H1 (cell line): ENCODE measurements around the gene ITGA8. TPM values are rescaled to one million over a fixed set of nuclear protein-coding genes. Genes with fewer than 3 reads are reported as not detected.

Experiments used
- CTCF ChIA-PET: fragments of 300-600 bp; sonication (Branson Sonifier 250); formaldehyde crosslinking; loops from one replicate; lab custom pipeline; 2021; ENCODE audit not compliant: partially characterized antibody; lab: Charles Lee
- POLR2A ChIA-PET: fragments of 300-600 bp; sonication (Branson Sonifier 250); formaldehyde crosslinking; loops from one replicate; lab custom pipeline; 2021; ENCODE audit warnings: inconsistent platforms; ENCODE audit not compliant: partially characterized antibody; lab: Charles Lee
- DNase-seq, 2 experiments: peaks; one replicate each; pipeline versions ENCODE4 v3.0.0 to v3.0.0-alpha.2; 2010 to 2022; ENCODE audit warnings: low spot score in 2 of 2, low read depth in 1 of 2, mixed read lengths in 1 of 2
- FAIRE-seq: peaks from 2 replicates; lab custom pipeline; 2011; peaks lifted over from hg19 to GRCh38; lab: Jason Lieb, UNC
- H2AFZ ChIP-seq: 2 replicates; pipeline ENCODE4 v1.8.1; 2012; ENCODE audit warnings: low read length, inconsistent platforms
- H2AK5ac ChIP-seq: 2 replicates; pipeline ENCODE4 v1.6.1; 2013; ENCODE audit warnings: low read depth, low read length
- H2BK120ac ChIP-seq: replicated peaks from 2 replicates; pipeline ENCODE3; 2013; ENCODE audit warnings: low read depth, low read length, inconsistent platforms
- H2BK12ac ChIP-seq: 2 replicates; pipeline ENCODE4 v1.6.1; 2013; ENCODE audit warnings: low read depth, low read length
- H2BK15ac ChIP-seq: 2 replicates; pipeline ENCODE4 v1.6.1; 2013; ENCODE audit warnings: low read length
- H2BK20ac ChIP-seq: 2 replicates; pipeline ENCODE4 v1.6.1; 2013; ENCODE audit warnings: low read length
- H2BK5ac ChIP-seq: 2 replicates; pipeline ENCODE4 v1.6.1; 2013; ENCODE audit warnings: low read depth, low read length
- H3K14ac ChIP-seq: 2 replicates; pipeline ENCODE4 v1.6.1; 2013; ENCODE audit warnings: inconsistent platforms; ENCODE audit not compliant: insufficient read length
- H3K18ac ChIP-seq: 2 replicates; pipeline ENCODE4 v1.6.1; 2013; ENCODE audit warnings: low read length; ENCODE audit errors: extremely low read depth
- H3K23ac ChIP-seq: 2 replicates; pipeline ENCODE4 v1.6.1; 2013; ENCODE audit warnings: inconsistent platforms; ENCODE audit not compliant: insufficient read length
- H3K23me2 ChIP-seq: 2 replicates; pipeline ENCODE4 v1.6.1; 2013; ENCODE audit warnings: low read depth, low read length
- H3K27ac ChIP-seq: 2 replicates; pipeline ENCODE4 v1.6.1; 2011; ENCODE audit warnings: low read depth, low read length, inconsistent platforms
- H3K27me3 ChIP-seq, 4 experiments: replicated peaks in 1 of 4; 1 replicate in 1 of 4; 2 replicates in 3 of 4; pipeline versions ENCODE4 v1.6.1 to v1.8.1; 2011 to 2013; ENCODE audit warnings: low read length in 3 of 4, mild to moderate bottlenecking in 3 of 4, inconsistent platforms in 2 of 4, mixed read lengths in 2 of 4, moderate library complexity in 1 of 4; ENCODE audit not compliant: control insufficient read depth in 3 of 4, insufficient read depth in 3 of 4; ENCODE audit errors: extremely low read depth in 1 of 4
- H3K36me3 ChIP-seq, 4 experiments: 2 replicates each; pipeline versions ENCODE4 v1.6.1 to v1.8.1; 2011 to 2013; ENCODE audit warnings: mild to moderate bottlenecking in 4 of 4, low read length in 3 of 4, moderate library complexity in 2 of 4, control low read depth in 1 of 4, inconsistent platforms in 1 of 4; ENCODE audit not compliant: insufficient read depth in 4 of 4, control insufficient read depth in 2 of 4
- H3K4ac ChIP-seq: replicated peaks from 2 replicates; pipeline ENCODE3; 2013; ENCODE audit warnings: low read length, low read depth, mixed read lengths, inconsistent platforms; ENCODE audit not compliant: insufficient read length
- H3K4me1 ChIP-seq, 4 experiments: replicated peaks in 1 of 4; 1 replicate in 1 of 4; 2 replicates in 3 of 4; pipeline versions ENCODE4 v1.6.1 to v1.8.1; 2011 to 2013; ENCODE audit warnings: low read length in 3 of 4, inconsistent platforms in 2 of 4, mixed read lengths in 1 of 4; ENCODE audit not compliant: insufficient read depth in 4 of 4, control insufficient read depth in 3 of 4
- H3K4me2 ChIP-seq, 2 experiments: 2 replicates each; pipeline versions ENCODE4 v1.6.1 to v1.8.1; 2011 to 2013; ENCODE audit warnings: low read depth in 2 of 2, low read length in 2 of 2, control low read depth in 1 of 2, inconsistent platforms in 1 of 2, mild to moderate bottlenecking in 1 of 2; ENCODE audit not compliant: insufficient read depth in 1 of 2
- H3K4me3 ChIP-seq, 4 experiments: fragments of 200-600, 300-600 bp in 1 of 4; sonication (generic), shearing (Covaris generic), sonication (Bioruptor Twin) in 1 of 4; 2 replicates each; pipeline versions ENCODE4 v1.5.1 to v1.8.1; 2011 to 2016; ENCODE audit warnings: low read length in 4 of 4, low read depth in 3 of 4, control low read depth in 2 of 4, inconsistent platforms in 2 of 4, mild to moderate bottlenecking in 2 of 4, mixed read lengths in 1 of 4, moderate library complexity in 1 of 4; ENCODE audit not compliant: insufficient read depth in 2 of 4; ENCODE audit errors: extremely low read depth in 1 of 4
- H3K56ac ChIP-seq: replicated peaks from 2 replicates; pipeline ENCODE3; 2013; ENCODE audit warnings: low read depth, mild to moderate bottlenecking, mixed read lengths, low read length, inconsistent platforms; ENCODE audit not compliant: insufficient read length
- H3K79me1 ChIP-seq: 2 replicates; pipeline ENCODE4 v1.6.1; 2013; ENCODE audit warnings: low read depth, low read length, control low read depth
- H3K79me2 ChIP-seq, 2 experiments: 2 replicates each; pipeline versions ENCODE4 v1.6.1 to v1.8.1; 2012 to 2013; ENCODE audit warnings: low read length in 2 of 2, mild to moderate bottlenecking in 2 of 2, inconsistent platforms in 1 of 2; ENCODE audit not compliant: insufficient read depth in 2 of 2, control insufficient read depth in 1 of 2
- H3K9ac ChIP-seq, 4 experiments: replicated peaks in 1 of 4; 1 replicate in 1 of 4; 2 replicates in 3 of 4; pipeline versions ENCODE4 v1.6.1 to v1.8.1; 2011 to 2013; ENCODE audit warnings: low read depth in 3 of 4, low read length in 3 of 4, control low read depth in 2 of 4, mild to moderate bottlenecking in 2 of 4, moderate library complexity in 2 of 4, inconsistent platforms in 1 of 4; ENCODE audit errors: extremely low read depth in 1 of 4
- H3K9me3 ChIP-seq, 2 experiments: 2 replicates each; pipeline versions ENCODE4 v1.6.1 to v1.8.1; 2012 to 2013; ENCODE audit warnings: mild to moderate bottlenecking in 2 of 2, moderate library complexity in 2 of 2, control low read depth in 1 of 2, inconsistent platforms in 1 of 2, low read depth in 1 of 2, low read length in 1 of 2, mixed read lengths in 1 of 2; ENCODE audit not compliant: insufficient read depth in 2 of 2
- H4K20me1 ChIP-seq, 2 experiments: replicated peaks in 1 of 2; 2 replicates each; pipeline versions ENCODE3 to v1.8.1; 2011 to 2013; ENCODE audit warnings: inconsistent platforms in 2 of 2, low read length in 2 of 2, mild to moderate bottlenecking in 1 of 2; ENCODE audit not compliant: insufficient read depth in 2 of 2, control insufficient read depth in 1 of 2
- H4K5ac ChIP-seq: 2 replicates; pipeline ENCODE4 v1.6.1; 2013; ENCODE audit warnings: low read length, low read depth, mixed read lengths, inconsistent platforms; ENCODE audit not compliant: insufficient read length
- H4K8ac ChIP-seq: 2 replicates; pipeline ENCODE4 v1.8.0; 2013; ENCODE audit warnings: mild to moderate bottlenecking, moderate library complexity, low read length, inconsistent platforms; ENCODE audit not compliant: insufficient read depth; ENCODE audit errors: extremely low read depth
- H4K91ac ChIP-seq: replicated peaks from 2 replicates; pipeline ENCODE3; 2013; ENCODE audit warnings: low read length, mixed read lengths, inconsistent platforms; ENCODE audit not compliant: insufficient read length
- BACH1 ChIP-seq: IDR thresholded peaks from 2 replicates; pipeline ENCODE4 v1.6.1; 2012; ENCODE audit warnings: low read length, improper control_type of control experiment
- BCL11A ChIP-seq, 2 experiments: IDR thresholded peaks; one replicate each; pipeline ENCODE4 v1.6.1; 2011; ENCODE audit warnings: low read depth in 2 of 2, low read length in 2 of 2, mild to moderate bottlenecking in 2 of 2
- CBX8 ChIP-seq: fragments of 300-800, 300-1000 bp; sonication (generic); IDR thresholded peaks from 2 replicates; pipeline ENCODE4 v1.7.1; 2016; ENCODE audit warnings: low read depth, low read length, borderline replicate concordance
- GTF2F1 ChIP-seq: IDR thresholded peaks from 2 replicates; pipeline ENCODE4 v1.6.1; 2012; ENCODE audit warnings: low read depth, low read length, improper control_type of control experiment, borderline replicate concordance
- KDM5A ChIP-seq: fragments of 200-600 bp; IDR thresholded peaks from 2 replicates; pipeline ENCODE4 v1.7.1; 2012; ENCODE audit warnings: mild to moderate bottlenecking, low read length, inconsistent platforms, mixed read lengths
- POLR2A ChIP-seq, 2 experiments: IDR thresholded peaks; 1 replicate in 1 of 2; 2 replicates in 1 of 2; pipeline ENCODE4 v1.6.1; 2011; ENCODE audit warnings: low read depth in 2 of 2, low read length in 2 of 2, mild to moderate bottlenecking in 2 of 2; ENCODE audit errors: control extremely low read depth in 1 of 2
- SP1 ChIP-seq: IDR thresholded peaks from 2 replicates; pipeline ENCODE4 v1.6.1; 2011; ENCODE audit warnings: low read depth, low read length
- TAF1 ChIP-seq: IDR thresholded peaks from 2 replicates; pipeline ENCODE4 v1.6.1; 2011; ENCODE audit warnings: mild to moderate bottlenecking, low read depth, low read length
- TAF7 ChIP-seq: optimal IDR thresholded peaks from 2 replicates; pipeline ENCODE3; 2011; ENCODE audit warnings: low read depth, mild to moderate bottlenecking, inconsistent platforms, low read length, moderate library complexity, borderline replicate concordance
- TBP ChIP-seq: IDR thresholded peaks from 2 replicates; pipeline ENCODE4 v1.6.1; 2011; ENCODE audit warnings: low read depth, low read length, improper control_type of control experiment
- WGBS, 2 experiments: shearing (Covaris generic) in 1 of 2; methylation state at CpG; one replicate each; pipeline versions ENCODE4 v1.1.6 to v1.1.7; 2013 to 2015; ENCODE audit warnings: low lambda C conversion rate in 2 of 2, mixed read lengths in 2 of 2, inconsistent platforms in 1 of 2, low coverage in 1 of 2, missing lambda C conversion rate in 1 of 2; ENCODE audit not compliant: insufficient replicate concordance in 2 of 2, insufficient coverage in 1 of 2, insufficient read length in 1 of 2; ENCODE audit errors: extremely low coverage in 1 of 2, missing lambda C conversion rate in 1 of 2; 5-methylcytosine and 5-hydroxymethylcytosine counted together
- polyA plus RNA-seq, 7 experiments: library from polyadenylated mRNA; depleted of rRNA in 3 of 7; stranded (reverse) in 5 of 7; unstranded in 2 of 7; fragments of >200 nt in 5 of 7; fragments of 200-250 nt in 2 of 7; gene quantifications; 1 replicate in 5 of 7; 2 replicates in 1 of 7; 4 replicates in 1 of 7; pipeline versions ENCODE4 v1.2.1 to v1.2.3, GENCODE V29; 2011 to 2013; ENCODE audit warnings: missing spikeins in 2 of 7, mixed read lengths in 2 of 7
- total RNA-seq: library from RNA; stranded (reverse); fragmentation: NEBNext Ultra II Directional; extraction: Animal tissue kit (Norgen Biotek cat#: 25700); gene quantifications from 2 replicates; pipeline ENCODE4 v1.2.1, GENCODE V29; 2021
- TF ChIP-seq, protein P1 (sequence below): IDR thresholded peaks from 2 replicates; pipeline ENCODE4 v1.6.1; 2012; ENCODE audit warnings: inconsistent platforms
- TF ChIP-seq, protein P2 (sequence below), 3 experiments: IDR thresholded peaks; 1 replicate in 2 of 3; 2 replicates in 1 of 3; pipeline versions ENCODE4 v1.5.1 to v1.6.1; 2011; ENCODE audit warnings: low read length in 3 of 3, mild to moderate bottlenecking in 3 of 3, inconsistent platforms in 2 of 3, low read depth in 1 of 3, moderate library complexity in 1 of 3; ENCODE audit not compliant: insufficient read depth in 1 of 3; ENCODE audit errors: control extremely low read depth in 1 of 3

The ITGA8 gene
- total and polyA plus RNA-seq, 2 of the 8 experiments (the other 6 are each of a cell fraction or from before 2014, with no cell fraction given): not detected

DNA sequence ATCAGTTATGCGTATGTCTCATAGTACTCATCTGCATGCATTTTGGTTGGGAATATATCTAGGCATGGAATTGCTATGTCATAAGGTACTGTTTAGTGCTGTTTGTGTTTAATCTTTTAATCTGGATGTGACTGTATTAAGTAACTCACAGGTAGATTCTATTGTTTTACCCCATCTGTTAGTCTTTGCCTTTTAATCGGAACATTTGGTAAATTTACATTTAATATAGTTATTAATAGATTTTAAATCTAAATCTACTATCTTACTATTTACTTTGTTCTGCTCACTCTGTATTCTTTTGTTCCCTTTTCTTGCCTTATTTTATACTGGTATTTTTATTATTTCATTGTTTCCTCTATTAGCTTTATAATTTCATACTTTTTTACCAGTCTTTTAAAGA is 10.6 kb upstream of the ITGA8 start:
- no peak overlapping the region for H3K56ac ChIP-seq
- no peaks in the 10 kb centered on the region for H3K36me3 ChIP-seq
- H4K5ac ChIP-seq: no peak overlapping the region
- H2BK5ac ChIP-seq: no peak overlapping the region
- CTCF ChIA-PET: interaction anchor here (0.9 to 1.0 kb wide), 2 partner anchors 14 to 15 kb away, joined by 3 read pairs; no protein-coding TSS in a partner anchor
- FAIRE-seq: no peak
- no peak overlapping the region for H3K4me3 ChIP-seq
- H3K4ac ChIP-seq: no peak overlapping the region
- no peaks in the 10 kb centered on the region for H3K4me1 ChIP-seq
- H3K27me3 ChIP-seq: no peaks in the 10 kb centered on the region
- no peak overlapping the region for H3K27ac ChIP-seq
- no peak overlapping the region for H2BK20ac ChIP-seq
- H4K8ac ChIP-seq: no peak overlapping the region
- no peak for DNase-seq
- no peak overlapping the region for H2AK5ac ChIP-seq
- H2AFZ ChIP-seq: no peak overlapping the region
- H3K9me3 ChIP-seq: 0 out of 4 replicates have a peak, but pooled peaks cover 0 to 2% of the 10 kb centered on the region in 2 experiments
- H4K20me1 ChIP-seq: no peaks in the 10 kb centered on the region
- H3K79me2 ChIP-seq: no peaks in the 10 kb centered on the region
- no peak overlapping the region for H2BK120ac ChIP-seq
- H2BK12ac ChIP-seq: no peak overlapping the region
- H2BK15ac ChIP-seq: no peak overlapping the region
- no peak overlapping the region for H3K23ac ChIP-seq
- no peak overlapping the region for H3K4me2 ChIP-seq
- no peak overlapping the region for H3K14ac ChIP-seq
- no peak overlapping the region for H3K18ac ChIP-seq
- H3K79me1 ChIP-seq: no peaks in the 10 kb centered on the region
- no peaks in the 10 kb centered on the region; the same call in 1 of the 2 replicates for H3K23me2 ChIP-seq
- POLR2A ChIA-PET: interaction anchor here (0.9 kb wide), 1 partner anchor 9 kb away, joined by 3 read pairs; no protein-coding TSS in a partner anchor
- H4K91ac ChIP-seq: no peak overlapping the region
- H3K9ac ChIP-seq: no peak overlapping the region
- 94% methylated on average over 2 of the region's 2 CpGs; no CpG with 5 or more reads in 1 of the 2 experiments for WGBS, 2 experiments
- TF ChIP-seq, protein P1, sequence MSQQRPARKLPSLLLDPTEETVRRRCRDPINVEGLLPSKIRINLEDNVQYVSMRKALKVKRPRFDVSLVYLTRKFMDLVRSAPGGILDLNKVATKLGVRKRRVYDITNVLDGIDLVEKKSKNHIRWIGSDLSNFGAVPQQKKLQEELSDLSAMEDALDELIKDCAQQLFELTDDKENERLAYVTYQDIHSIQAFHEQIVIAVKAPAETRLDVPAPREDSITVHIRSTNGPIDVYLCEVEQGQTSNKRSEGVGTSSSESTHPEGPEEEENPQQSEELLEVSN: no peak
- TF ChIP-seq GTF2F1: no peak
- TF ChIP-seq TAF1: no peak
- no peak for TF ChIP-seq SP1
- no peak for TF ChIP-seq POLR2A (IDR thresholded peaks at IDR 0.05; ENCODE audit: control extremely low read depth in 1 of 2, low read depth in 2 of 2, low read length in 2 of 2)
- TF ChIP-seq TBP: no peak
- no peak for TF ChIP-seq KDM5A
- TF ChIP-seq, protein P2, sequence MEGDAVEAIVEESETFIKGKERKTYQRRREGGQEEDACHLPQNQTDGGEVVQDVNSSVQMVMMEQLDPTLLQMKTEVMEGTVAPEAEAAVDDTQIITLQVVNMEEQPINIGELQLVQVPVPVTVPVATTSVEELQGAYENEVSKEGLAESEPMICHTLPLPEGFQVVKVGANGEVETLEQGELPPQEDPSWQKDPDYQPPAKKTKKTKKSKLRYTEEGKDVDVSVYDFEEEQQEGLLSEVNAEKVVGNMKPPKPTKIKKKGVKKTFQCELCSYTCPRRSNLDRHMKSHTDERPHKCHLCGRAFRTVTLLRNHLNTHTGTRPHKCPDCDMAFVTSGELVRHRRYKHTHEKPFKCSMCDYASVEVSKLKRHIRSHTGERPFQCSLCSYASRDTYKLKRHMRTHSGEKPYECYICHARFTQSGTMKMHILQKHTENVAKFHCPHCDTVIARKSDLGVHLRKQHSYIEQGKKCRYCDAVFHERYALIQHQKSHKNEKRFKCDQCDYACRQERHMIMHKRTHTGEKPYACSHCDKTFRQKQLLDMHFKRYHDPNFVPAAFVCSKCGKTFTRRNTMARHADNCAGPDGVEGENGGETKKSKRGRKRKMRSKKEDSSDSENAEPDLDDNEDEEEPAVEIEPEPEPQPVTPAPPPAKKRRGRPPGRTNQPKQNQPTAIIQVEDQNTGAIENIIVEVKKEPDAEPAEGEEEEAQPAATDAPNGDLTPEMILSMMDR (IDR thresholded peaks at IDR 0.05; ENCODE audit: control extremely low read depth in 1 of 3, insufficient read depth in 1 of 3, low read depth in 1 of 3, low read length in 3 of 3): no peak
- TF ChIP-seq BACH1: no peak
- no peak for TF ChIP-seq TAF7
- TF ChIP-seq BCL11A (IDR thresholded peaks at IDR 0.05; ENCODE audit: low read depth in 2 of 2, low read length in 2 of 2): no peak
- no peak for TF ChIP-seq CBX8
